T-helper 1 cell treated with Interleukin-12 subunit alpha and Interleukin-12 subunit beta and Interleukin-4 antibody, amounts not matched to agents 30 μg/mL and 1 μg/mL, for 36 hours (primary cell): ENCODE results near the gene RFC5.
A peak's percentile ranks its signal among the peaks of the same experiment; 100 is the strongest.

Source experiments
- H3K27ac Mint-ChIP-seq: one replicate; pipeline ENCODE4 v1.8.0; 2021; ENCODE audit warnings: mild to moderate bottlenecking, mixed read lengths
- H3K27me3 Mint-ChIP-seq: one replicate; pipeline ENCODE4 v1.8.0; 2021; ENCODE audit warnings: low read depth, mixed read lengths
- H3K36me3 Mint-ChIP-seq: one replicate; pipeline ENCODE4 v1.8.0; 2021; ENCODE audit warnings: low read depth, mixed read lengths
- H3K4me1 Mint-ChIP-seq: one replicate; pipeline ENCODE4 v1.8.0; 2021; ENCODE audit warnings: low read depth, mixed read lengths
- H3K4me3 Mint-ChIP-seq: one replicate; pipeline ENCODE4 v1.8.0; 2021; ENCODE audit warnings: mild to moderate bottlenecking, moderate library complexity, mixed read lengths
- H3K9me3 Mint-ChIP-seq: one replicate; pipeline ENCODE4 v1.8.0; 2021; ENCODE audit warnings: mixed read lengths

Gene RFC5

GRCh38 chr12:118016424-118017264, at the start of gene RFC5:
TSS of gene RFC5 (plus strand) at chr12:118016703. CDS start at chr12:118016828, 125 bp downstream.
- H3K9me3 Mint-ChIP-seq = peaks cover 8% of the 10 kb centered on the region
- H3K4me1 Mint-ChIP-seq = peaks cover 20% of the 10 kb centered on the region
- peaks cover 14% of the 10 kb centered on the region for H3K36me3 Mint-ChIP-seq
- peak within 1 kb of the TSS; percentile 87 for H3K27ac Mint-ChIP-seq
- H3K27me3 Mint-ChIP-seq = peaks cover 10% of the 10 kb centered on the region
- peak within 1 kb of the TSS; percentile 94 for H3K4me3 Mint-ChIP-seq

GRCh38 chr12:117967043-117967442, 49.5 kb upstream of the RFC5 start:
- H3K27ac Mint-ChIP-seq = no peak overlapping the region
- H3K36me3 Mint-ChIP-seq = no peaks in the 10 kb centered on the region
- no peak overlapping the region for H3K4me3 Mint-ChIP-seq
- peaks cover 11% of the 10 kb centered on the region for H3K9me3 Mint-ChIP-seq
- peaks cover 57% of the 10 kb centered on the region for H3K27me3 Mint-ChIP-seq
- H3K4me1 Mint-ChIP-seq = peaks cover 3% of the 10 kb centered on the region

- Mint-ChIP-seq H3K4me3 (peak overlapping the region; percentile 4), H3K9me3 (peaks cover 13% of the 10 kb centered on the region), H3K27me3 (peaks cover 57% of the 10 kb centered on the region), H3K36me3 (no peaks in the 10 kb centered on the region), H3K4me1 (peaks cover 3% of the 10 kb centered on the region), H3K27ac (no peak overlapping the region)
These were observed 49.0 kb upstream of the RFC5 start for GRCh38 chr12:117967512-117967911.

- no peaks in the 10 kb centered on the region for H3K36me3 Mint-ChIP-seq
- no peak overlapping the region for H3K27ac Mint-ChIP-seq
- peaks cover 3% of the 10 kb centered on the region for H3K4me1 Mint-ChIP-seq
- peaks cover 13% of the 10 kb centered on the region for H3K9me3 Mint-ChIP-seq
- peaks cover 57% of the 10 kb centered on the region for H3K27me3 Mint-ChIP-seq
- H3K4me3 Mint-ChIP-seq = peak overlapping the region; percentile 72
These were observed 48.2 kb upstream of the RFC5 start for GRCh38 chr12:117968151-117968789.

GRCh38 chr12:117968826-117969659, 47.5 kb upstream of the RFC5 start, which contains the start of gene KSR2:
TSS of gene KSR2 (minus strand) at chr12:117968990. CDS start at chr12:117968255, 735 bp downstream.
- Mint-ChIP-seq H3K4me3 (peak within 1 kb of the TSS; percentile 73), H3K27me3 (peaks cover 57% of the 10 kb centered on the region), H3K4me1 (peaks cover 3% of the 10 kb centered on the region), H3K9me3 (peaks cover 13% of the 10 kb centered on the region), H3K27ac (no peak within 1 kb of the TSS), H3K36me3 (no peaks in the 10 kb centered on the region)

- Mint-ChIP-seq H3K4me1 (peaks cover 3% of the 10 kb centered on the region), H3K9me3 (peaks cover 13% of the 10 kb centered on the region), H3K4me3 (no peak overlapping the region), H3K36me3 (no peaks in the 10 kb centered on the region), H3K27me3 (peaks cover 56% of the 10 kb centered on the region), H3K27ac (no peak overlapping the region)
These were observed 46.2 kb upstream of the RFC5 start for GRCh38 chr12:117970334-117970733.

- H3K4me1 Mint-ChIP-seq = peaks cover 3% of the 10 kb centered on the region
- no peaks in the 10 kb centered on the region for H3K36me3 Mint-ChIP-seq
- no peak overlapping the region for H3K4me3 Mint-ChIP-seq
- H3K27ac Mint-ChIP-seq = no peak overlapping the region
- H3K9me3 Mint-ChIP-seq = peaks cover 13% of the 10 kb centered on the region
- H3K27me3 Mint-ChIP-seq = peaks cover 36% of the 10 kb centered on the region
These were observed 44.2 kb upstream of the RFC5 start for GRCh38 chr12:117972301-117972700.

- H3K9me3 Mint-ChIP-seq = peaks cover 13% of the 10 kb centered on the region
- no peaks in the 10 kb centered on the region for H3K36me3 Mint-ChIP-seq
- H3K27ac Mint-ChIP-seq = no peak overlapping the region
- H3K27me3 Mint-ChIP-seq = peaks cover 15% of the 10 kb centered on the region
- no peaks in the 10 kb centered on the region for H3K4me1 Mint-ChIP-seq
- no peak overlapping the region for H3K4me3 Mint-ChIP-seq
These were observed 41.5 kb upstream of the RFC5 start for GRCh38 chr12:117975006-117975405.

- Mint-ChIP-seq H3K4me3 (no peak overlapping the region), H3K36me3 (no peaks in the 10 kb centered on the region), H3K27ac (no peak overlapping the region), H3K9me3 (no peaks in the 10 kb centered on the region), H3K27me3 (no peaks in the 10 kb centered on the region), H3K4me1 (no peaks in the 10 kb centered on the region)
These were observed 39.1 kb upstream of the RFC5 start for GRCh38 chr12:117977373-117977772.

- H3K4me1 Mint-ChIP-seq = no peaks in the 10 kb centered on the region
- H3K27ac Mint-ChIP-seq = no peak overlapping the region
- no peaks in the 10 kb centered on the region for H3K9me3 Mint-ChIP-seq
- H3K36me3 Mint-ChIP-seq = no peaks in the 10 kb centered on the region
- no peaks in the 10 kb centered on the region for H3K27me3 Mint-ChIP-seq
- H3K4me3 Mint-ChIP-seq = no peak overlapping the region
These were observed 35.9 kb upstream of the RFC5 start for GRCh38 chr12:117980616-117981015.

- Mint-ChIP-seq H3K4me1 (no peaks in the 10 kb centered on the region), H3K27me3 (no peaks in the 10 kb centered on the region), H3K4me3 (no peak overlapping the region), H3K9me3 (no peaks in the 10 kb centered on the region), H3K27ac (no peak overlapping the region), H3K36me3 (no peaks in the 10 kb centered on the region)
These were observed 35.2 kb upstream of the RFC5 start for GRCh38 chr12:117981267-117981666.

GRCh38 chr12:117985182-117985581, 31.3 kb upstream of the RFC5 start:
- no peaks in the 10 kb centered on the region for H3K27me3 Mint-ChIP-seq
- H3K4me3 Mint-ChIP-seq = no peak overlapping the region
- peaks cover 3% of the 10 kb centered on the region for H3K36me3 Mint-ChIP-seq
- H3K9me3 Mint-ChIP-seq = peaks cover 5% of the 10 kb centered on the region
- H3K27ac Mint-ChIP-seq = no peak overlapping the region
- no peaks in the 10 kb centered on the region for H3K4me1 Mint-ChIP-seq

- H3K27ac Mint-ChIP-seq = no peak overlapping the region
- H3K4me1 Mint-ChIP-seq = no peaks in the 10 kb centered on the region
- H3K9me3 Mint-ChIP-seq = peaks cover 5% of the 10 kb centered on the region
- peaks cover 3% of the 10 kb centered on the region for H3K27me3 Mint-ChIP-seq
- H3K36me3 Mint-ChIP-seq = peaks cover 3% of the 10 kb centered on the region
- H3K4me3 Mint-ChIP-seq = no peak overlapping the region
These were observed 29.6 kb upstream of the RFC5 start for GRCh38 chr12:117986705-117987469.
